ENCODE data around the gene RYR3.

Gene RYR3

DNA sequence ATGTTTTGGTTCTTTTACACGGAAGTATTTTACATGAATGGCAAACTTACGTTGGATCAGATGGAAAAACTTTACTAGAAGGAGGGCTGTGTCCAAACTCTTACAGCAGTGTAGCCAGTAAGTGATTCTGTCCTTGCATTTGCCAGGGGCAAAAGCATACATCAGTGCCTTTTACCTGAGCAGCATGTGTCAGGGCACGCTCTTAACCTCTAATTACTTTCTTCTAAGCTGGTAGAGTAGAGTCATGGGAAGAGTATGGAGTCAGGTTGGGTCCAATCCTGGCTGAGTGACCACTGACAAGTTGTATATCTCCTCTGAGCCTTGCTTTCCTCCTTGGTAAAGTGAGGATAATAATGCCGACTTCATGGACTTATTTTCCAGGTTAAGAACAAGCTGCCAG lies 47.1 kb downstream of the RYR3 start:
- Histone ChIP-seq H3K4me3 (ENCODE audit: low read depth, low read length) (no peak overlapping the region), H3K4ac (ENCODE audit: low read depth, low read length) (no peak overlapping the region), H3K79me2 (ENCODE audit: control insufficient read depth, insufficient read depth, low read length, poor library complexity) (no peaks in the 10 kb centered on the region), H2BK120ac (ENCODE audit: insufficient read depth, low read length, poor library complexity) (no peak overlapping the region), H3K27ac (ENCODE audit: low read depth, low read length) (peak overlapping the region; percentile 70), H3K79me1 (ENCODE audit: low read length) (no peaks in the 10 kb centered on the region), H4K12ac (ENCODE audit: low read depth, low read length) (no peak overlapping the region), H3K27me3 (ENCODE audit: insufficient read depth, low read length) (no peaks in the 10 kb centered on the region), H2AK5ac (ENCODE audit: low read length) (no peak overlapping the region), H4K8ac (ENCODE audit: low read depth, low read length) (no peak overlapping the region), H2BK12ac (ENCODE audit: low read length) (no peak overlapping the region), H3K4me1 (ENCODE audit: control insufficient read depth in 1 of 2, insufficient read depth in 2 of 2, low read length in 2 of 2) (peaks cover 6 to 10% of the 10 kb centered on the region in 2 experiments), H3K18ac (ENCODE audit: low read length) (no peak overlapping the region), H3K23ac (ENCODE audit: low read length) (no peak overlapping the region), H3K4me2 (ENCODE audit: low read length) (no peak overlapping the region), H3K36me3 (ENCODE audit: control insufficient read depth in 1 of 2, insufficient read depth in 2 of 2, low read length in 2 of 2) (no peaks in the 10 kb centered on the region), H3K9me3 (ENCODE audit: insufficient read depth, low read depth, low read length) (no peaks in the 10 kb centered on the region), H4K91ac (ENCODE audit: low read depth, low read length) (no peak overlapping the region), H3K9ac (ENCODE audit: low read length) (no peak overlapping the region), H2BK5ac (ENCODE audit: low read depth, low read length, poor library complexity) (peak overlapping the region; percentile 18), H3K14ac (ENCODE audit: low read length) (no peak overlapping the region), H2AFZ (ENCODE audit: insufficient read depth, low read length, poor library complexity) (no peak overlapping the region)
- DNase-seq: no peak
- no CpG with 5 or more reads among the region's 4 CpGs for WGBS (ENCODE audit: extremely low coverage, insufficient coverage, insufficient read length)

GRCh38 chr15:33358306-33358705 lies 47.5 kb downstream of the RYR3 start:
- Histone ChIP-seq H3K18ac (ENCODE audit: low read length) (no peak overlapping the region), H3K23ac (ENCODE audit: low read length) (no peak overlapping the region), H3K4me2 (ENCODE audit: low read length) (no peak overlapping the region), H3K79me1 (ENCODE audit: low read length) (no peaks in the 10 kb centered on the region), H2BK12ac (ENCODE audit: low read length) (no peak overlapping the region), H2AK5ac (ENCODE audit: low read length) (no peak overlapping the region), H2BK5ac (ENCODE audit: low read depth, low read length, poor library complexity) (no peak overlapping the region), H4K8ac (ENCODE audit: low read depth, low read length) (no peak overlapping the region), H3K9me3 (ENCODE audit: insufficient read depth, low read depth, low read length) (no peaks in the 10 kb centered on the region), H3K4me1 (ENCODE audit: control insufficient read depth in 1 of 2, insufficient read depth in 2 of 2, low read length in 2 of 2) (peaks cover 6 to 10% of the 10 kb centered on the region in 2 experiments), H3K9ac (ENCODE audit: low read length) (no peak overlapping the region), H3K27me3 (ENCODE audit: insufficient read depth, low read length) (no peaks in the 10 kb centered on the region), H3K36me3 (ENCODE audit: control insufficient read depth in 1 of 2, insufficient read depth in 2 of 2, low read length in 2 of 2) (no peaks in the 10 kb centered on the region), H3K79me2 (ENCODE audit: control insufficient read depth, insufficient read depth, low read length, poor library complexity) (no peaks in the 10 kb centered on the region), H4K91ac (ENCODE audit: low read depth, low read length) (no peak overlapping the region), H3K14ac (ENCODE audit: low read length) (no peak overlapping the region), H2BK120ac (ENCODE audit: insufficient read depth, low read length, poor library complexity) (no peak overlapping the region), H3K4me3 (ENCODE audit: low read depth, low read length) (no peak overlapping the region), H3K27ac (ENCODE audit: low read depth, low read length) (peak overlapping the region; percentile 70), H2AFZ (ENCODE audit: insufficient read depth, low read length, poor library complexity) (no peak overlapping the region), H4K12ac (ENCODE audit: low read depth, low read length) (no peak overlapping the region), H3K4ac (ENCODE audit: low read depth, low read length) (no peak overlapping the region)
- WGBS (ENCODE audit: extremely low coverage, insufficient coverage, insufficient read length): no CpG with 5 or more reads among the region's 2 CpGs
- DNase-seq: no peak

DNA sequence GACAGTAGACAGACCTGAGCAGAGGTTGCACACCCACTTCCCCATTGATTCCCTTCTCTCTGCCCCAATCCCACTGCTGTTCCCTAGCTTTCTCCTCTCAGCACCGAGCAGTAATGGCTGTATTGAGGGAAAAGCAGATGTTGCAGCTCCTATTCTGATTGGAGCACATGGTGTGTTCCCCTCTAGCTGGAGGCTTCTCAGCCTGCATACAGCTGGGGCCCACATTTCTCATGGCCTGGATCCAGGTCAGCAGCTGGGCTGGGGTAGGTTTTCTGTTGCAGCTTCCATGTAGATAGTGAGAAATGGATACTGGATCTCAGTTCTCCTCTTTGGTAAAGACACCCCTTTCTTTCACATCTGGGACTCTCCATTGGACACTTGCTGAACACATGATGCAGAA lies 50.1 kb downstream of the RYR3 start:
- H3K79me2 ChIP-seq (ENCODE audit: control insufficient read depth, insufficient read depth, low read length, poor library complexity): no peaks in the 10 kb centered on the region
- H3K14ac ChIP-seq (ENCODE audit: low read length): no peak overlapping the region
- no peak overlapping the region for H3K4me3 ChIP-seq (ENCODE audit: low read depth, low read length)
- H3K27me3 ChIP-seq (ENCODE audit: insufficient read depth, low read length): no peaks in the 10 kb centered on the region
- no peak for DNase-seq
- no peak overlapping the region for H4K91ac ChIP-seq (ENCODE audit: low read depth, low read length)
- no peak overlapping the region for H2AK5ac ChIP-seq (ENCODE audit: low read length)
- no CpG with 5 or more reads among the region's 1 CpG for WGBS (ENCODE audit: extremely low coverage, insufficient coverage, insufficient read length)
- H3K79me1 ChIP-seq (ENCODE audit: low read length): no peaks in the 10 kb centered on the region
- no peak overlapping the region for H3K9ac ChIP-seq (ENCODE audit: low read length)
- no peak overlapping the region for H3K4me2 ChIP-seq (ENCODE audit: low read length)
- no peak overlapping the region for H2BK5ac ChIP-seq (ENCODE audit: low read depth, low read length, poor library complexity)
- H3K4me1 ChIP-seq (ENCODE audit: control insufficient read depth in 1 of 2, insufficient read depth in 2 of 2, low read length in 2 of 2): peaks cover 6 to 10% of the 10 kb centered on the region in 2 experiments
- H3K36me3 ChIP-seq (ENCODE audit: control insufficient read depth in 1 of 2, insufficient read depth in 2 of 2, low read length in 2 of 2): no peaks in the 10 kb centered on the region
- H3K18ac ChIP-seq (ENCODE audit: low read length): no peak overlapping the region
- no peaks in the 10 kb centered on the region for H3K9me3 ChIP-seq (ENCODE audit: insufficient read depth, low read depth, low read length)
- no peak overlapping the region for H3K4ac ChIP-seq (ENCODE audit: low read depth, low read length)
- H3K27ac ChIP-seq (ENCODE audit: low read depth, low read length): no peak overlapping the region
- no peak overlapping the region for H2BK120ac ChIP-seq (ENCODE audit: insufficient read depth, low read length, poor library complexity)
- H2BK12ac ChIP-seq (ENCODE audit: low read length): no peak overlapping the region
- H2AFZ ChIP-seq (ENCODE audit: insufficient read depth, low read length, poor library complexity): no peak overlapping the region
- no peak overlapping the region for H3K23ac ChIP-seq (ENCODE audit: low read length)
- H4K12ac ChIP-seq (ENCODE audit: low read depth, low read length): no peak overlapping the region
- no peak overlapping the region for H4K8ac ChIP-seq (ENCODE audit: low read depth, low read length)

DNA sequence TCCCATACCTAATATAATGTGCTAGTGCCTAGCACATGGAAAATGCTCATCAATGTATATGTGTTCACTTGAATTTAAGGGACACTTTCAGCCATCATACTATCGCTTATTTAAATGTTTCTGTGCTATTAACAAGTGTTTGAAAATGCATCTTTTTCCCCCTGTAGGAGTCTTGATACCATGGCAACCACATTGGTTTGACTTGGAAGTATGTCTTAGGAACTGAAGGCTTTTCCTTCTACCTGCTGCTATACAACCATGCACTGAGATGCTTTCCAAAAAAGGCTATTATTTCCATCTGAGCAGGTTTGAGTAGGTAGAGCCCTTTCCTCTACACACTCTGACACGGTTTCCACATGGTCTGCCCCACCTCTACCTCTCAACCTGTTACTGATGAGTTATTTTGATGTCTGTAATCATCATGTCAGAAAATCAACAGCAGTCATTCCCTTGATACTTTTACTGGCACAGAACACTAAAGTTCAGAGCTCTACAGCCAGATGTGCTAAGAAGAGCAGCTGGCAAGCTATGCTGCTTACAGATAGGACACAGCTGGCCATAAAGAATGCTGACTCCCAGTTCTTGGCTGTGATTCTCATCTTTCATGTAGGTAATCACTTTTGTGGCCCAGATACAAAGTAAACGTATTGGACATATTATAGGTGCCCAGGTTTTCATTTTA lies 59.3 kb downstream of the RYR3 start:
- Histone ChIP-seq H3K79me1 (ENCODE audit: low read length) (no peaks in the 10 kb centered on the region), H3K14ac (ENCODE audit: low read length) (no peak overlapping the region), H4K91ac (ENCODE audit: low read depth, low read length) (no peak overlapping the region), H3K4ac (ENCODE audit: low read depth, low read length) (no peak overlapping the region), H3K18ac (ENCODE audit: low read length) (no peak overlapping the region), H2BK120ac (ENCODE audit: insufficient read depth, low read length, poor library complexity) (no peak overlapping the region), H3K23ac (ENCODE audit: low read length) (no peak overlapping the region), H4K8ac (ENCODE audit: low read depth, low read length) (no peak overlapping the region), H3K27me3 (ENCODE audit: insufficient read depth, low read length) (no peaks in the 10 kb centered on the region), H3K4me3 (ENCODE audit: low read depth, low read length) (no peak overlapping the region), H3K79me2 (ENCODE audit: control insufficient read depth, insufficient read depth, low read length, poor library complexity) (no peaks in the 10 kb centered on the region), H3K9me3 (ENCODE audit: insufficient read depth, low read depth, low read length) (no peaks in the 10 kb centered on the region), H2AK5ac (ENCODE audit: low read length) (no peak overlapping the region), H3K4me2 (ENCODE audit: low read length) (no peak overlapping the region), H3K36me3 (ENCODE audit: control insufficient read depth in 1 of 2, insufficient read depth in 2 of 2, low read length in 2 of 2) (peaks cover 0 to 2% of the 10 kb centered on the region in 2 experiments), H4K12ac (ENCODE audit: low read depth, low read length) (no peak overlapping the region), H2BK5ac (ENCODE audit: low read depth, low read length, poor library complexity) (no peak overlapping the region), H2BK12ac (ENCODE audit: low read length) (no peak overlapping the region), H2AFZ (ENCODE audit: insufficient read depth, low read length, poor library complexity) (no peak overlapping the region), H3K27ac (ENCODE audit: low read depth, low read length) (no peak overlapping the region), H3K4me1 (ENCODE audit: control insufficient read depth in 1 of 2, insufficient read depth in 2 of 2, low read length in 2 of 2) (no peaks in the 10 kb centered on the region), H3K9ac (ENCODE audit: low read length) (no peak overlapping the region)
- WGBS (ENCODE audit: extremely low coverage, insufficient coverage, insufficient read length): no CpG with 5 or more reads among the region's 3 CpGs
- no peak for DNase-seq
